ENCODE results near the gene ARFGEF2. TPM values are rescaled to one million over a fixed set of nuclear protein-coding genes. Genes with fewer than 3 reads are reported as not detected.

Gene ARFGEF2
- total and polyA plus RNA-seq, 2 of the 4 experiments (the other 2 are of a cell fraction) = 10.3 to 39.1 TPM

DNA sequence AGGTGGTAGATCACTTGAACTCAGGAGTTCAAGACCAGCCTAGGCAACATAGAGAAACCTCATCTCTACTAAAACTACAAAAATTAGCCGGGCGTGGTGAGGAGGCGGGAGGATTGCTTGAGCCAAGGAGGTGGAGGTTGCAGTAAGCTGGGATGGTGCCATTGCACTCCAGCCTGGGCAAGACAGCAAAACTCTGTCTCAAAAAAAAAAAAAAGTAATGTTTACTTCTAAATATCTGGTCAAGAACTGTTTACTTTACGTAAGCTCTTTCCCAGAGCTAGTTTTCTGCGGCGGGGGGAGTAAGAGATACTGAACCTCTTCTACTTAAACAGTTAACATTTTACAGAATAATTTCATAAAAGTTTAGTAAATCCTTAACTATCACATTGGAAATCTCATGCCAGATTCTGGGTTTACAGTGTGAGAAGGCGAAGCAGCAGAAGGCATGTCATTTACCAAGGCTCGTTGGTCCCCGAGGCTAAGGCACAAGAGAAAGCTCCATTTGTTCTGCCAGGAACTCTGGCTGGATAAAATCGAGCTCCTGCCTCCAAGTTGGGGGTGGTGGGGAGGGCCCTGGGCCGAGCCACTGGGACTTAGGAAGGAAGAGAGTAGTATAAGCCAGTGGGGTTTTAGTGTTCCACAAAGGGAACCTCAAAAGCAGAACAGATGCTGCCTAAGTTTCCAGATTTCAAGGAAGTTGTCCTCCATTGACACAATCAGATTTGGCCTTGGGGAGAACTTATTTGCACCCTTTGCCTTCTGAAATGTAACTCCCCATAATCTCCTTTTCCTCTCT is 41.7 kb downstream of the ARFGEF2 start:
- Histone ChIP-seq H3K79me1 (ENCODE audit: low read depth in 1 of 2, low read length in 2 of 2) (peaks cover 5 to 29% of the 10 kb centered on the region in 2 experiments; a peak in 3 of 4 replicates), H4K20me1 (ENCODE audit: insufficient read depth, low read length) (peaks cover 5% of the 10 kb centered on the region; the same call in 1 of the 2 replicates), H3K4ac (ENCODE audit: low read depth, low read length) (peak overlapping the region; percentile 51), H2AK5ac (ENCODE audit: low read depth, low read length) (peak overlapping the region; percentile 78), H3K4me1 (ENCODE audit: control insufficient read depth, insufficient read depth, low read length) (peaks cover 17% of the 10 kb centered on the region), H3K9me3 (ENCODE audit: control insufficient read depth, insufficient read depth, low read length) (no peaks in the 10 kb centered on the region), H3K4me3 (ENCODE audit: insufficient read depth, low read depth, low read length) (no peak overlapping the region), H3K18ac (ENCODE audit: low read depth, low read length) (peak overlapping the region; percentile 76), H3K9me1 (ENCODE audit: insufficient read depth, low read length) (peaks cover 14% of the 10 kb centered on the region), H3K36me3 (ENCODE audit: control insufficient read depth, insufficient read depth, low read length) (peaks cover 13% of the 10 kb centered on the region), H2BK5ac (ENCODE audit: low read depth, low read length, poor library complexity, severe bottlenecking) (peak overlapping the region; percentile 41), H4K8ac (ENCODE audit: low read depth in 2 of 2, low read length in 2 of 2) (peak overlapping the region in 1 of 2 experiments; percentile 62; a peak in 1 of 4 replicates), H4K5ac (ENCODE audit: low read depth, low read length) (peak overlapping the region; percentile 39), H3K4me2 (ENCODE audit: low read depth, low read length) (no peak overlapping the region), H3K23ac (ENCODE audit: low read depth, low read length) (peak overlapping the region; percentile 60; the same call in 1 of the 2 replicates), H3K56ac (ENCODE audit: extremely low read depth, insufficient read depth, low read length) (no peak overlapping the region; the same call in 1 of the 2 replicates), H2BK20ac (ENCODE audit: low read depth, low read length) (peak overlapping the region; percentile 38), H3K14ac (replicated peaks; ENCODE audit: low read depth, low read length) (peak overlapping the region; percentile 3; the same call in 1 of the 2 replicates), H2AK9ac (replicated peaks; ENCODE audit: low read depth, low read length, poor library complexity) (no peak overlapping the region), H3K27ac (ENCODE audit: insufficient read depth, low read length) (peak overlapping the region; percentile 48; the same call in 1 of the 2 replicates), H2AFZ (replicated peaks; ENCODE audit: low read length, poor library complexity) (no peak overlapping the region), H4K91ac (ENCODE audit: insufficient read depth, low read depth, low read length) (peak overlapping the region; percentile 87), H2BK120ac (ENCODE audit: low read depth, low read length) (peak overlapping the region; percentile 85), H2BK15ac (ENCODE audit: low read depth, low read length) (peak overlapping the region; percentile 48; the same call in 2 of the 3 replicates), H3K27me3 (ENCODE audit: control insufficient read depth, insufficient read depth, low read length) (no peaks in the 10 kb centered on the region), H3K9ac (ENCODE audit: low read depth, low read length) (no peak overlapping the region)
- no peak; the same call in 1 of the 2 replicates for ATAC-seq (ENCODE audit: low read depth)
- ChIA-PET POLR2A (ENCODE audit: unreplicated experiment) (no interaction called here), CTCF (interaction anchor here (0.6 to 1.2 kb wide), 2 partner anchors 12 to 97 kb away, joined by 3 read pairs; no protein-coding TSS in a partner anchor)
- in situ Hi-C loops (cut with MboI; ENCODE audit: low sequenced_read_pairs) = no loop called here
- dilution Hi-C loops (cut with HindIII; ENCODE audit: low sequenced_read_pairs, unreplicated experiment) = no loop called here
- intact Hi-C loops (cut with micrococcal nuclease) = no loop called here
- no TSS peak for BruUV-seq (replicated peaks)
- no peak for DNase-seq
- 40% methylated on average over 1 of the region's 11 CpGs; no CpG with 5 or more reads in 1 of the 2 experiments for WGBS, 2 experiments (ENCODE audit: extremely low coverage in 2 of 2, insufficient read length in 1 of 2)
- TF ChIP-seq, protein P1, sequence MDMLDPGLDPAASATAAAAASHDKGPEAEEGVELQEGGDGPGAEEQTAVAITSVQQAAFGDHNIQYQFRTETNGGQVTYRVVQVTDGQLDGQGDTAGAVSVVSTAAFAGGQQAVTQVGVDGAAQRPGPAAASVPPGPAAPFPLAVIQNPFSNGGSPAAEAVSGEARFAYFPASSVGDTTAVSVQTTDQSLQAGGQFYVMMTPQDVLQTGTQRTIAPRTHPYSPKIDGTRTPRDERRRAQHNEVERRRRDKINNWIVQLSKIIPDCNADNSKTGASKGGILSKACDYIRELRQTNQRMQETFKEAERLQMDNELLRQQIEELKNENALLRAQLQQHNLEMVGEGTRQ (IDR thresholded peaks at IDR 0.05; ENCODE audit: low read depth, low read length) = no peak
- TF ChIP-seq, protein P2, sequence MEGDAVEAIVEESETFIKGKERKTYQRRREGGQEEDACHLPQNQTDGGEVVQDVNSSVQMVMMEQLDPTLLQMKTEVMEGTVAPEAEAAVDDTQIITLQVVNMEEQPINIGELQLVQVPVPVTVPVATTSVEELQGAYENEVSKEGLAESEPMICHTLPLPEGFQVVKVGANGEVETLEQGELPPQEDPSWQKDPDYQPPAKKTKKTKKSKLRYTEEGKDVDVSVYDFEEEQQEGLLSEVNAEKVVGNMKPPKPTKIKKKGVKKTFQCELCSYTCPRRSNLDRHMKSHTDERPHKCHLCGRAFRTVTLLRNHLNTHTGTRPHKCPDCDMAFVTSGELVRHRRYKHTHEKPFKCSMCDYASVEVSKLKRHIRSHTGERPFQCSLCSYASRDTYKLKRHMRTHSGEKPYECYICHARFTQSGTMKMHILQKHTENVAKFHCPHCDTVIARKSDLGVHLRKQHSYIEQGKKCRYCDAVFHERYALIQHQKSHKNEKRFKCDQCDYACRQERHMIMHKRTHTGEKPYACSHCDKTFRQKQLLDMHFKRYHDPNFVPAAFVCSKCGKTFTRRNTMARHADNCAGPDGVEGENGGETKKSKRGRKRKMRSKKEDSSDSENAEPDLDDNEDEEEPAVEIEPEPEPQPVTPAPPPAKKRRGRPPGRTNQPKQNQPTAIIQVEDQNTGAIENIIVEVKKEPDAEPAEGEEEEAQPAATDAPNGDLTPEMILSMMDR (conservative IDR thresholded peaks at IDR 0.05; ENCODE audit: low read depth, low read length) = no peak
- TF ChIP-seq CHD1 (IDR thresholded peaks at IDR 0.05; ENCODE audit: low read depth, low read length) = no peak
- TF ChIP-seq FOS (IDR thresholded peaks at IDR 0.05; ENCODE audit: low read depth, low read length) = no peak
- TF ChIP-seq MXI1 (IDR thresholded peaks at IDR 0.05; ENCODE audit: borderline replicate concordance, low read depth, low read length) = no peak
- TF ChIP-seq POLR2A (IDR thresholded peaks at IDR 0.05; ENCODE audit: low read depth, low read length) = no peak
- TF ChIP-seq, protein P3, sequence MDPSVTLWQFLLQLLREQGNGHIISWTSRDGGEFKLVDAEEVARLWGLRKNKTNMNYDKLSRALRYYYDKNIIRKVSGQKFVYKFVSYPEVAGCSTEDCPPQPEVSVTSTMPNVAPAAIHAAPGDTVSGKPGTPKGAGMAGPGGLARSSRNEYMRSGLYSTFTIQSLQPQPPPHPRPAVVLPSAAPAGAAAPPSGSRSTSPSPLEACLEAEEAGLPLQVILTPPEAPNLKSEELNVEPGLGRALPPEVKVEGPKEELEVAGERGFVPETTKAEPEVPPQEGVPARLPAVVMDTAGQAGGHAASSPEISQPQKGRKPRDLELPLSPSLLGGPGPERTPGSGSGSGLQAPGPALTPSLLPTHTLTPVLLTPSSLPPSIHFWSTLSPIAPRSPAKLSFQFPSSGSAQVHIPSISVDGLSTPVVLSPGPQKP (IDR thresholded peaks at IDR 0.05; ENCODE audit: borderline replicate concordance, low read depth, low read length) = no peak
- TF ChIP-seq RCOR1 (IDR thresholded peaks at IDR 0.05; ENCODE audit: insufficient replicate concordance, low read length) = no peak
- no peak for TF ChIP-seq MAZ (IDR thresholded peaks at IDR 0.05; ENCODE audit: borderline replicate concordance, low read depth, low read length)
- no peak for TF ChIP-seq MAFK (IDR thresholded peaks at IDR 0.05; ENCODE audit: low read depth, low read length)
- TF ChIP-seq SMC3 (IDR thresholded peaks at IDR 0.05; ENCODE audit: low read depth, low read length) = no peak
- TF ChIP-seq RAD21 (IDR thresholded peaks at IDR 0.05; ENCODE audit: low read length) = no peak
- no peak for TF ChIP-seq CEBPB (IDR thresholded peaks at IDR 0.05; ENCODE audit: low read depth, low read length)
- no peak for TF ChIP-seq RFX5 (IDR thresholded peaks at IDR 0.05; ENCODE audit: low read depth, low read length)

Data from IMR-90 (cell line).